Fibroblast of mammary gland (primary cell): ENCODE measurements around the gene VAC14.

Experiments used
- DNase-seq: peaks from one replicate; pipeline ENCODE4 v3.0.0-alpha.2; 2010; ENCODE audit warnings: low read depth
- H3K4me3 ChIP-seq: 2 replicates; pipeline ENCODE4 v1.5.1; 2011; ENCODE audit warnings: low read depth, mild to moderate bottlenecking, low read length, moderate library complexity; ENCODE audit not compliant: control insufficient read depth
- TF ChIP-seq, protein P1 (sequence below): conservative IDR thresholded peaks from 2 replicates; pipeline ENCODE4 v1.5.1; 2011; ENCODE audit warnings: low read depth, low read length, inconsistent platforms; ENCODE audit not compliant: control insufficient read depth, insufficient read depth

Gene VAC14

DNA sequence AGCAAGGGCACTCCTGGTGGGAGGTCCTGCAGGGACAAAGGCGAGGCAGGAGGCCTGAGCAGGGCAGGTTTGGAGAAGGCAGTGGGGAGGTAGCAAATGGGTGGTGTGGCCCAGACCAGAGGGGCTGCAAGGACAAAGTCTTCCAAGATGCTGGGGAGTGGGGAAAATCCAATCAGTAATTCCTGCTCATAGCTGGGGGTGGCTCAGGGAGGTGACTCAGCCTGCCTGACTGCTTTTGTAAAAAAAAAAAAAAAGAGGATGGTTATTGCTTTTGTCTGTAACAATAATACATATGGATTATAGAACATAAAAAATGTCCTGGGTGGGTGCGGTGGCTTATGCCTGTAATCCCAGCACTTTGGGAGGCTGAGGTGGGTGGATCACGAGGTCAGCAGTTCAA, 149.4 kb downstream of the VAC14 start:
- peak; percentile 29 for DNase-seq
- H3K4me3 ChIP-seq: no peak overlapping the region
- TF ChIP-seq, protein P1, sequence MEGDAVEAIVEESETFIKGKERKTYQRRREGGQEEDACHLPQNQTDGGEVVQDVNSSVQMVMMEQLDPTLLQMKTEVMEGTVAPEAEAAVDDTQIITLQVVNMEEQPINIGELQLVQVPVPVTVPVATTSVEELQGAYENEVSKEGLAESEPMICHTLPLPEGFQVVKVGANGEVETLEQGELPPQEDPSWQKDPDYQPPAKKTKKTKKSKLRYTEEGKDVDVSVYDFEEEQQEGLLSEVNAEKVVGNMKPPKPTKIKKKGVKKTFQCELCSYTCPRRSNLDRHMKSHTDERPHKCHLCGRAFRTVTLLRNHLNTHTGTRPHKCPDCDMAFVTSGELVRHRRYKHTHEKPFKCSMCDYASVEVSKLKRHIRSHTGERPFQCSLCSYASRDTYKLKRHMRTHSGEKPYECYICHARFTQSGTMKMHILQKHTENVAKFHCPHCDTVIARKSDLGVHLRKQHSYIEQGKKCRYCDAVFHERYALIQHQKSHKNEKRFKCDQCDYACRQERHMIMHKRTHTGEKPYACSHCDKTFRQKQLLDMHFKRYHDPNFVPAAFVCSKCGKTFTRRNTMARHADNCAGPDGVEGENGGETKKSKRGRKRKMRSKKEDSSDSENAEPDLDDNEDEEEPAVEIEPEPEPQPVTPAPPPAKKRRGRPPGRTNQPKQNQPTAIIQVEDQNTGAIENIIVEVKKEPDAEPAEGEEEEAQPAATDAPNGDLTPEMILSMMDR: no peak

DNA sequence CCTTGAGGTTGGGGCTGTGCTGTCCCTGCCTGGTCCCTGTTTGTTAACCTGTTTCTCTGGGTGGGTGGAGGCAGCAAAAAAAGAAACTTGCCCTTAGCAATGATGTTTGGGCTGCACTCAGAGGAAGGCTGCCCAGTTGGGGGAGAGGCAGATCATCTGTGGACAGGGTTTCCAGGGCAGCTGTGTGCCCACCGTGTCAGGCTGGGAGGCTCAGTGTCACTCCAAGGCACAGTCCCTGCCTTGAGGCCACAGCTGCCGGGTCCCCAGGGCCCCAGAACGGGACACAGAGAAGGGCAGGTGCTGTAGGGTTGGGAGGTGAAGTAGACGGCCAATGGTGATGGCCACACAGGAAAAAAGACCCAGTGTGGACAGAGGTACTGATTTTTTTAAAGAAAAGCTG, 150.7 kb downstream of the VAC14 start:
- TF ChIP-seq, protein P1: no peak
- H3K4me3 ChIP-seq: no peak overlapping the region
- DNase-seq: no peak

DNA sequence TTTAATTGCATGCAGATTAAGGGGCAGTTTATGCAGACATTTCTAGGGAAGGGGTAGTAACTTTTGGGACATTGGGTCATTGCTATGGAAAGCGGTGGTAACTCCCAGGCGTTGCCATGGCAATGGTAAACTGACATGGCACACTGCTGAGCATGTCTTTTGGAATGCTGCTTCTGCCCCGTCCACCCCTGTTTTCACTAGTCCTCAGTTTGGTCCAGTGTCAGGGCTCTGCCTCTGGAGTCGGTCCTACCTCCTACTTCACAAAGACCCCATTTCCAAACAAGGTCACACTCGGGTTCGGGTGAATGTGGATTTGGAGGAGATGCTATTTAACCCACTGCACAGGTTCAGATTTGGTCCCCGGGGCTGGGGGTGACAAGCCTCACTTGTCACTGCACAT, 151.7 kb downstream of the VAC14 start:
- H3K4me3 ChIP-seq: no peak overlapping the region
- no peak for DNase-seq
- TF ChIP-seq, protein P1: no peak

DNA sequence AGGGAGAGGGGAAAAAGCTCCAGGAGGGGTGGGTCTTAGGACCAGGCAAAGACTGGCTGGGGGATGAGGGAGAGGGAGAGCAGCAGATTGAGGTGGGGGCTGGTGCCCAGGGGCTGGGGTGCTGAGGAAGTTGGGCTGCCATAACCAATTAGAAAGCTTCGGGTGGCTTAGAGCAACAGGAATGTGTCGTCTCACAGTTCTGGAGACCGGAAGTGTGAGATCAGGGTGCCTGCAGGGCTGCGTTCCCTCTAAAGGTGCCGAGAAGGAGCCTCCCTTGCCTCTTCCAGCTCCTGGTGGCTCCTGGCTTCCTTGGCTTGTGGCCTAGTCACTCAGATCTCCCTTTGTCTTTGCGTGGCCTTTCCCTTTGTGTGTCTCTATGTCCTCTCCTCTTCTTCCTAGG, 152.4 kb downstream of the VAC14 start:
- no peak for DNase-seq
- no peak overlapping the region for H3K4me3 ChIP-seq
- TF ChIP-seq, protein P1: no peak

DNA sequence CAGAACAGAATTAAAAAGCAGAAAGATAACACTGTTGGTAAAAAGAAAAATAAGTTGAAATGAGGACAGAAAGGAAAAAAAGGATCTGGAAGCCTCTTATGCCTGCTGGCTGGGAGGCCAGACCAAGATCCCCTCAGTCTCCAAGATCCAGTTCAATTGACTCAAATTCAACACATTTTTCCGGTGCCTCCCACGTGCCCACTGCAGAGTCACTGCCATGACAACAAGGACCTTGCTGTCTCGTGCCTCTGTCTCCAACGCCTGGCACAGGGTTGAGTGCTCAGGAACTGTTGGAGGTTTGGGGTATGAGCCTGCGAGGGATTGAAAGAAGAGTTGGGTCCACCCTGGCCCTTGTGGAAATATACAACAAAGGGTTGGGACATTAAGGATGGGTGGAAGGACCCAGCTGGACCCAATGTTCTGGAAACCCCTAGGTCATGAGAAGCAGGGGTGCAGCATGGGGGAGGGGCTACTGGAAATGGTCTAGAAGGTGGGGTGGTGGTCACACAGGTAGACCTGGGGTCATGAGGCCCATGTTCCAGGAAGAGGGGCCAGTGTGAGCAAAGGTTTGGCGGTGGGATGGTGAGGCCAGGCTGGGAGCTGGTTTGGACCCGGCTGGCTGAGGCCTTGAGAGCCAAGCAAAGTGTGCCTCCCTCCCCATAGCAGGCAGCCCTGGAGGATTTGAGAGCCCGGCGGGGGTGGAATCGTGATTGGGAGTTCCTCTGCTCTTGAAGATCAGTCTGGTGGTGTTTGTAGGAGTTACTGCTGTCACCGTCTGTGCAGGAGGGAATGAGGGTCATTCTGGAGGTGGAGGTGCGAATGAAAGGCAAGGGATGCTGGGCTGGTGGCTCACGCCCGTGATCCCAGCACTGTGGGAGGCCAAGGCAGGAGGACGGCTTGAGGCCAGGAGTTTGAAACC, 153.3 kb downstream of the VAC14 start:
- H3K4me3 ChIP-seq: no peak overlapping the region
- TF ChIP-seq, protein P1: no peak
- DNase-seq: no peak

DNA sequence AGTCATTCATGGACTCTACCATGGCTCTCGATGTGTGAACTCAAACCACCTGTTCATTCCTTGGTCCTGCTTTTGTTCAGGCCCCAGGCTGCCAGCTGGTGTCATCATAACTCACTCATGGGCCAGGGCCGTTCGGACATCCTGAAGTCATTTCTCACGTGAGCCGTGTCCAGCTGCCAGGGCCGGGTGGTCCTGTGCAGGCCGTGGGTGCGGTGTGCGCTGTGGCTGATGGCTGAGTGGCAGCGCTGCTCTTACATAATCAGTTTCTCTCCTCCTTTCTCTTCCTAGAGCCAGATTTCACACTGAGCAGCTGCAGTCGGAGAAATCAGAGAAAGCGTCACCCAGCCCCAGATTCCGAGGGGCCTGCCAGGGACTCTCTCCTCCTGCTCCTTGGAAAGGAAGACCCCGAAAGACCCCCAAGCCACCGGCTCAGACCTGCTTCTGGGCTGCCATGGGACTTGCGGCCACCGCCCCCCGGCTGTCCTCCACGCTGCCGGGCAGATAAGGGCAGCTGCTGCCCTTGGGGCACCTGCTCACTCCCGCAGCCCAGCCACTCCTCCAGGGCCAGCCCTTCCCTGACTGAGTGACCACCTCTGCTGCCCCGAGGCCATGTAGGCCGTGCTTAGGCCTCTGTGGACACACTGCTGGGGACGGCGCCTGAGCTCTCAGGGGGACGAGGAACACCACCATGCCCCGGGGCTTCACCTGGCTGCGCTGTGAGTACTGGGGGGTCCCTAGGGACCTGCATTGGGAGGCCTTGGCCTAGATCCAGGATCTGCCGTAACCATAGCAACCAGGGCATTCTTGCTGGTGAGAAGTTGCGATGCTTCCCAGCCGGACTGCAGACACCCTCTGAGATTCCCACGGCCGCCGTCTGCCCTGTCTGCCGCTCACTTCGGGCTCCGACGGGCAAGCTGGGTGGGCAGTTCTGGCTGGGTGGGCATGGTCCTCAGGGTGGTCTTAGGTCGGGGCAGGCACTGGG, 154.4 kb downstream of the VAC14 start, which contains the start of gene IL34:
Gene IL34 (plus strand): TSS at position 300 of the 982 bp plus-strand sequence. CDS start 389 bp downstream, at position 689.
- TF ChIP-seq, protein P1: no peak
- no peak within 1 kb of the TSS for H3K4me3 ChIP-seq
- peak; percentile 10 for DNase-seq
